IPS-18c (cell line): ENCODE data around the gene SOAT2.

Experiments used
- H3K4me3 ChIP-seq: 2 replicates; pipeline ENCODE4 v1.7.0; 2013; ENCODE audit warnings: low read depth, mild to moderate bottlenecking, low read length, moderate library complexity; ENCODE audit not compliant: insufficient read depth
- H3K9me3 ChIP-seq: one replicate; pipeline ENCODE4 v1.6.1; 2013; ENCODE audit warnings: mild to moderate bottlenecking, low read length, moderate library complexity; ENCODE audit not compliant: control insufficient read depth, insufficient read depth

SOAT2 gene

GRCh38 chr12:53115112-53115890, 12.0 kb downstream of the SOAT2 start:
- H3K4me3 ChIP-seq = no peak overlapping the region; the same call in 1 of the 2 replicates

DNA sequence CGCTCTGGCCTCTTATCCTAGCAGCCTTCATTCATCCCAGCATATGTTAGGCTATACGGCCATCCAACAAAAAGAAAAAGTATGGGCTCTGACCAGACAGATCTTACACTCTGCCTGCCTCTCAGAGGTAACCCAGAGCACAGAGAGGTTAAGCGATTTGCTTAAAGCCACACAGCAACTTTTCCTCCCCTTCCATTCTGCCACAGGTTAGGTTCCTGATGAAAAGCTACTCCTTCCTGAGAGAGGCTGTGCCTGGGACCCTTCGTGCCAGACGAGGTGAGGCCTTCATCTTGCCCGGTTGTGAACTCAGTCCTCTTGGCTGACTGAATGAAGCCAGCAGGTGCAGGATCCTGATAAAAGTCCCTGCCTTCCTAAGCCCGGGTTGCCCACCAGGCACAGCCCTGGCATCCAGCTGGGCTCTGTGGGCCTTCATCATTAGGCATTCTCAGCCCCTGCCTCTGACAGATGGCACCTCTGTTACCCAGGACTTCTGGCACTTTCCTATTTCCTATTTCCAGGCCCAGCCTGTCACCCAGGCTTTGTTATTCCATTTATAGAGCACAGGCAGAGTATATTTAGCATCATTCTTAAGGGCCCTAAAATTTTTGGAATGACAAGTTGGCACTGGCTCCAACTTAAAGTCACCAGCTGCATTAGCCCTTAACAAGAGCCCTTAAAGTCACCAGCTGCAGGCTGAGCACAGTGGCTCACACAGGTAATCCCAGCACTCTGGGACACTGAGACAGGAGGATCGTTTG, 12.8 kb downstream of the SOAT2 start:
- Histone ChIP-seq H3K4me3 (no peak overlapping the region), H3K9me3 (no peaks in the 10 kb centered on the region)

More at GRCh38 chr12:53115112-53115890, 12.0 kb downstream of the SOAT2 start:
- no peaks in the 10 kb centered on the region for H3K9me3 ChIP-seq

GRCh38 chr12:53118751-53119300, 15.5 kb downstream of the SOAT2 start:
- no peak overlapping the region for H3K4me3 ChIP-seq
- H3K9me3 ChIP-seq = no peaks in the 10 kb centered on the region

DNA sequence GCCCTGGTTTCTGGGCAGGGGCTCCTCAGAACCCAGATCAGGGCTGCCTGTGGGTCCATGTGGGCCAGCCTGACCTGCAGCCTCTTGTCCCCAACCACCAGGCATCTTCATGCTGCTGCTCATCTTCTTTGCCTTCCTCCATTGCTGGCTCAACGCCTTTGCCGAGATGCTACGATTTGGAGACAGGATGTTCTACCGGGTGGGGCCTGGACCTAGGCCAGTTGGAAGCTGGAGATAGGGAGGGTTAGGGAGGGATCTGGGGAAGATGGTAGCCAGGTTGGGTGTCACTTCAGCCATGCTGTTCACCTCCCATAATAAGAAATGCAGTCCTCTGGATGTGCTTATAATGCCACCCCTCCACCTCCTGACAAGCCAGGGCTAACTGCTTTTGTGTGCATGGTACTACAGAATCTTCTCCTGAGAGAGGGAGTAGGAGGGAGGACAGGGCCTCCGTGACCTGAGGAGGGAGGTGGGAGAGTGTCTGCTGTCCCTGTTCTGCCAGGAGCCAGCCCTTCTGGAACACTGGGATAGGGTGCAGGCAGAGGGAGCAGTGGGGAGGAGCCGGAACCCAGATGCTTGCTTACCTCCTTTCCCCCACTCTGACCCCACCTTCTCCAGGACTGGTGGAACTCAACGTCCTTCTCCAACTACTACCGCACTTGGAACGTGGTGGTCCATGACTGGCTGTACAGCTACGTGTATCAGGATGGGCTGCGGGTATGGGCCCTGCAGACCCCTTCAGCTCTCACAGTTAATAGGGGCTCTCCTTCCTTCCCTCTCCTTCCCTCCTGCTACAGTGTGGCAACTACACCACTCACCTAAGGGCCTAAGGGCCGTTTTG, 17.6 kb downstream of the SOAT2 start:
- Histone ChIP-seq H3K4me3 (no peak overlapping the region), H3K9me3 (no peaks in the 10 kb centered on the region)

- H3K9me3 ChIP-seq = no peaks in the 10 kb centered on the region
- no peak overlapping the region for H3K4me3 ChIP-seq
These were observed 19.7 kb downstream of the SOAT2 start for GRCh38 chr12:53122961-53123468.

GRCh38 chr12:53123578-53124351, 20.5 kb downstream of the SOAT2 start:
- Histone ChIP-seq H3K4me3 (no peak overlapping the region), H3K9me3 (no peaks in the 10 kb centered on the region)

GRCh38 chr12:53124352-53124723, 21.1 kb downstream of the SOAT2 start:
- Histone ChIP-seq H3K4me3 (no peak overlapping the region), H3K9me3 (no peaks in the 10 kb centered on the region)

DNA sequence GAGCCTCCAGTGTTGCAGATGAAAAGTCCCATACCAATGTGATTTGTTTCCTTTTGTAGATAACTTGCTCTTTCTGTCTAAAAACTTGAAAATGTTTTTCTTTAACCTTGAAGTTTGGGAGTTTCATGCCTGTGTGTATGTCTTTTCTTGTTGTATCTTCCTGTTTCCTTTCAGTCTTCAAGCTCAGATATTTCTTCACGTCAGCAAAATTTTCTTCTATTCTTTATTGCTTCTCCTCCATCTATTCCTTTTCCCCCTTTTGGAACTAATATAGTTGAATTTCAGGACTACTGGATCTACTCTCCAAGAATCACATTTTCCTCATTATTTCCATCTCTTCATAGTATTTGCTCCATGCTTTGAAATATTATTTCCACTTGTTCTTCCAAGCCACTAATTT, 23.9 kb downstream of the SOAT2 start:
- H3K9me3 ChIP-seq = no peaks in the 10 kb centered on the region

DNA sequence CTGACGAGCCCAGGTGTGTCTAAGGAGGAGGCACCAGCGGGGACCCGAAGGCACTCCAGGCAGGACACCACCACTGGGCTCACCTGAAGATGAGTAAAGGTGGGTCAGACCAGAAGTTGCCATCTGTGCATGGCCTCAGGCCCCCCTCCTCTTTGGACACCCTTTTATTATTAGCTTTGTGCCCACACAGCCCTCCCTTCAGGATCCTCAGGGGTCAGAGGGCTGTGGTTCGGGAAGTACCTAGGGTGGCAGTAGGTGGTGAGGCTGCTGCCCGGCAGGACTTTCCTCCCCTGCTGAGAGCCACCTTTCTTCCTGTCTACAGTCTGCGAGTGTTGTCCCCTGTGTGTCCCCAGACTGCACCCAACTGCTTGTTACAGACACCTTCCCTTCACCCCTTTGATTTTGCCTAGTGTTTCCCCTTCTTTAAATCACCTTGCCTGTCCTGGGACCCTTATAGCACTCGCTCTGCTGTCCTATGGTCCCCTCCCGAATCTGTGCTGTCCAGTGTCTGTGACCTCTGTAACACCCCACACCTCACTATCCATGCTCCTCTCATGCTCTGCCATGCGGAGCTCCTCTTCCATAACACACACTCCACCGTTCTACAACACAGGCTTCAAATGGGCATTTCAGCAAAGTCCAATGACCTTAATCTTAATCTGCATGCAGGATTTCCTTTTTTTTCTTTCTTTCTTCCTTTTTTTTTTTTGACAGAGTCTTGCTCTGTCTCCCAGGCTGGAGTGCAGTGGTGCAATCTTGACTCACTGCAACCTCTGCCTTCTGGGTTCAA, 25.7 kb downstream of the SOAT2 start:
- Histone ChIP-seq H3K9me3 (no peaks in the 10 kb centered on the region), H3K4me3 (no peak overlapping the region)

More for the DNA sequence above, 23.9 kb downstream of the SOAT2 start:
- H3K4me3 ChIP-seq = no peak overlapping the region

- Histone ChIP-seq H3K9me3 (no peaks in the 10 kb centered on the region), H3K4me3 (no peak overlapping the region)
These were observed 28.6 kb downstream of the SOAT2 start for GRCh38 chr12:53131844-53132243.

DNA sequence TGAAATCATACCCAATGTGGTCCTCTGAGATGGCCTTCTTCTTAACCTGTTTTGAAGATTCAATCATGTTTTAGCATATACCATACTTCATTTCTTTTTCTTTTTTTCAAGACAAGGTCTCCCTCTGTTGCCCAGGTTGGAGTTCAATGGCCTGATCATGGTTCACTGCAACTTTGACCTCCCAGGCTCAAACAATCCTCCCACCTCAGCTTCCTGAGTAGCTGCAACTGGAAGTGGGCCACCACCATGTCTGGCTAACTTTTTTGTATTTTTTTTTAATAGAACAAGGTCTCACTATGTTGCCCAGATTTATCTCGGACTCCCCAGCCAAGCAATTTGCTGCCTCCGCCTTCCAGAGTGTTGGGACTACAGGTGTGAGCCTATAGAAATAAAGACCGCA, 30.4 kb downstream of the SOAT2 start:
- no peak overlapping the region for H3K4me3 ChIP-seq
- peaks cover 2% of the 10 kb centered on the region for H3K9me3 ChIP-seq

GRCh38 chr12:53143355-53143754, 40.1 kb downstream of the SOAT2 start:
- no peak overlapping the region for H3K4me3 ChIP-seq
- H3K9me3 ChIP-seq = peaks cover 4% of the 10 kb centered on the region

GRCh38 chr12:53145383-53146260, 42.3 kb downstream of the SOAT2 start:
- Histone ChIP-seq H3K4me3 (no peak overlapping the region), H3K9me3 (no peaks in the 10 kb centered on the region)

- Histone ChIP-seq H3K9me3 (no peaks in the 10 kb centered on the region), H3K4me3 (no peak overlapping the region)
These were observed 43.9 kb downstream of the SOAT2 start for GRCh38 chr12:53147181-53147580.

DNA sequence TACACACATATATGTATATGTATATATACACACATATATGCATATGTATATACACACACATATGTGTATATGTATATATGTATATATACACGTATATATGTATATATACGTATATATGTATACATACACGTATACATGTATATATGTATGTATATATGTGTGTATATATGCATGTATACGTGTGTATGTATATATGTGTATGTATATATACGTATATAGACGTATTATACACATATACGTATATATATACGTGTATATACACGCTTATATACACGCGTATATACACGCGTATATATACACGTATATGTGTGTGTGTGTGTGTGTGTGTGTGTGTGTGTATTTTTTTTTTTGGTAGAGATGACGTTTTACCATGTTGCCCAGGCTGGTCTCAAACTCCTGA, 44.4 kb downstream of the SOAT2 start:
- Histone ChIP-seq H3K9me3 (no peaks in the 10 kb centered on the region), H3K4me3 (no peak overlapping the region)
